ENCODE results near the gene PLPP2.

GRCh38 chr19:329876-330275 is 38.7 kb upstream of the PLPP2 start:
- no peak for TF ChIP-seq ZNF274 (IDR thresholded peaks at IDR 0.05; ENCODE audit: low read depth, low read length)
- TF ChIP-seq YY1 (IDR thresholded peaks at IDR 0.05; ENCODE audit: insufficient read depth, insufficient read length), result no peak
- TF ChIP-seq SUZ12 (IDR thresholded peaks at IDR 0.05; ENCODE audit: extremely low read depth, insufficient read depth, insufficient read length), result no peak

Measured in NT2/D1 (cell line).